GM12878 (cell line): Measurements from ENCODE around the gene OTOR. TPM values are rescaled to one million over a fixed set of nuclear protein-coding genes. Genes with fewer than 3 reads are reported as not detected.

Experiments
- ATAC-seq: fragments of 200-7000 bp; cut with Tn5 transposase; 3 replicates; pipeline ENCODE4 v1.9.1; 2020; ENCODE audit warnings: mild to moderate bottlenecking, moderate library complexity
- BruUV-seq: library from RNA; stranded (reverse); fragments of 400-500 nt; replicated peaks from 2 replicates; lab custom pipeline; 2021; lab: Mats Ljungman, UMichigan
- CTCF ChIA-PET: fragments of 300-600 bp; sonication (Branson Sonifier 250); formaldehyde crosslinking; extraction: SDS; loops from one replicate; lab custom pipeline; 2021; ENCODE audit warnings: inconsistent platforms; lab: Yijun Ruan, JAX
- POLR2A ChIA-PET: fragments of 350-600 bp; formaldehyde crosslinking; extraction: SDS; loops from one replicate; lab custom pipeline; 2021; ENCODE audit warnings: inconsistent platforms; lab: Charles Lee
- RAD21 ChIA-PET: fragments of 300-600 bp; sonication (Branson Sonifier 250); formaldehyde crosslinking; loops from one replicate; lab custom pipeline; 2023; ENCODE audit warnings: antibody characterized with exemption; ENCODE audit not compliant: unreplicated experiment; lab: Charles Lee
- SMC1A ChIA-PET: fragments of 300-600 bp; sonication (Branson Sonifier 250); formaldehyde crosslinking; loops from one replicate; lab custom pipeline; 2023; ENCODE audit not compliant: unreplicated experiment, uncharacterized antibody; lab: Charles Lee
- DNase-seq: peaks from one replicate; pipeline ENCODE4 v3.0.0-alpha.2; 2011; ENCODE audit warnings: low read depth, low spot score
- FAIRE-seq: peaks from 3 replicates; lab custom pipeline; 2011; peaks lifted over from hg19 to GRCh38; lab: Jason Lieb, UNC
- H2AFZ ChIP-seq: 2 replicates; pipeline ENCODE4 v1.6.0; 2011; ENCODE audit warnings: low read depth, low read length, control low read depth; ENCODE audit not compliant: control insufficient read depth
- H3K27ac ChIP-seq: 2 replicates; pipeline ENCODE4 v1.5.1; 2011; ENCODE audit warnings: control low read depth; ENCODE audit not compliant: control insufficient read depth, insufficient read depth
- H3K27me3 ChIP-seq, 2 experiments: replicated peaks in 1 of 2; 2 replicates each; pipeline versions ENCODE4 v1.6.0 to v1.6.1; 2011; ENCODE audit warnings: low read length in 1 of 2; ENCODE audit not compliant: control insufficient read depth in 2 of 2, insufficient read depth in 2 of 2
- H3K36me3 ChIP-seq, 2 experiments: 2 replicates each; pipeline ENCODE4 v1.5.1; 2011; ENCODE audit warnings: low read length in 1 of 2; ENCODE audit not compliant: control insufficient read depth in 2 of 2, insufficient read depth in 2 of 2
- H3K4me1 ChIP-seq: 2 replicates; pipeline ENCODE4 v1.6.1; 2011; ENCODE audit warnings: mild to moderate bottlenecking, low read length, moderate library complexity, mixed read lengths; ENCODE audit not compliant: control insufficient read depth, insufficient read depth
- H3K4me2 ChIP-seq: 2 replicates; pipeline ENCODE4 v1.6.0; 2011; ENCODE audit warnings: control low read depth; ENCODE audit not compliant: control insufficient read depth, insufficient read depth
- H3K4me3 ChIP-seq: fragments of 200-600 bp; sonication (generic); 2 replicates; pipeline ENCODE4 v1.5.1; 2016
- H3K79me2 ChIP-seq: 2 replicates; pipeline ENCODE4 v1.6.0; 2011; ENCODE audit warnings: low read length; ENCODE audit not compliant: control insufficient read depth, insufficient read depth
- H3K9ac ChIP-seq: 2 replicates; pipeline ENCODE4 v1.8.0; 2011; ENCODE audit warnings: low read length, control low read depth, mixed read lengths; ENCODE audit not compliant: control insufficient read depth, insufficient read depth
- H3K9me3 ChIP-seq: replicated peaks from 3 replicates; pipeline ENCODE4 v1.5.1; 2011; ENCODE audit warnings: mild to moderate bottlenecking, low read length; ENCODE audit not compliant: control insufficient read depth, insufficient read depth
- H4K20me1 ChIP-seq: 2 replicates; pipeline ENCODE4 v1.6.0; 2011; ENCODE audit not compliant: control insufficient read depth, insufficient read depth
- EZH2 ChIP-seq: IDR thresholded peaks from 2 replicates; pipeline ENCODE4 v1.6.1; 2012; ENCODE audit warnings: low read depth, mild to moderate bottlenecking, control low read depth, inconsistent platforms, low read length, borderline replicate concordance; ENCODE audit not compliant: control insufficient read depth
- IRF4 ChIP-seq: IDR thresholded peaks from 2 replicates; pipeline ENCODE4 v1.6.1; 2011; ENCODE audit warnings: low read depth, low read length
- NRF1 ChIP-seq: conservative IDR thresholded peaks from 2 replicates; pipeline ENCODE4 v1.6.1; 2011; ENCODE audit warnings: mild to moderate bottlenecking, low read depth, low read length, improper control_type of control experiment
- POLR2A ChIP-seq: IDR thresholded peaks from 2 replicates; pipeline ENCODE4 v1.6.1; 2011; ENCODE audit warnings: low read depth, mild to moderate bottlenecking, low read length
- RCOR1 ChIP-seq: conservative IDR thresholded peaks from 2 replicates; pipeline ENCODE4 v1.6.1; 2012; ENCODE audit warnings: low read depth, low read length, improper control_type of control experiment
- TAF1 ChIP-seq: IDR thresholded peaks from 2 replicates; pipeline ENCODE4 v1.6.1; 2011; ENCODE audit warnings: mild to moderate bottlenecking, low read depth, low read length, borderline replicate concordance
- WGBS: methylation state at CpG from one replicate; pipeline ENCODE4 v1.1.6; 2016; ENCODE audit warnings: low lambda C conversion rate; ENCODE audit not compliant: insufficient replicate concordance, insufficient coverage; ENCODE audit errors: missing lambda C conversion rate; 5-methylcytosine and 5-hydroxymethylcytosine counted together
- in situ Hi-C: fragments of 300-500 bp; cut with MboI; formaldehyde crosslinking; loops from 9 replicates; pipeline ENCODE4 v1.14.3; 2018; ENCODE audit warnings: mixed read lengths
- intact Hi-C: fragments of 100-400 bp; cut with micrococcal nuclease; formaldehyde crosslinking; loops from one replicate; pipeline ENCODE4 v1.14.2; 2022; ENCODE audit not compliant: unreplicated experiment
- polyA plus RNA-seq, 11 experiments: library from polyadenylated mRNA; depleted of rRNA in 4 of 11; unstranded in 6 of 11; stranded (reverse) in 5 of 11; fragments of >200 nt; fragmentation: Nextera tagmentation in 4 of 11; fragmentation: Illumina TruSeq in 1 of 11; extraction: Ambion mirVana in 4 of 11; extraction: Trizol in 1 of 11; gene quantifications; 1 replicate in 1 of 11; 2 replicates in 10 of 11; pipeline versions ENCODE4 v1.2.1 to v1.2.3, GENCODE V29; 2011 to 2016; ENCODE audit warnings: inconsistent platforms in 2 of 11, missing spikeins in 2 of 11, low read depth in 1 of 11
- total RNA-seq, 4 experiments: library from RNA; depleted of rRNA in 3 of 4; stranded (reverse); fragments of >200 nt in 3 of 4; fragmentation: Illumina TruSeq in 1 of 4; extraction: Trizol in 1 of 4; gene quantifications; 2 replicates each; pipeline versions ENCODE4 v1.2.1 to v1.2.3, GENCODE V29; 2013 to 2021
- TF ChIP-seq, protein P1 (sequence below): fragments of 450-650 bp; IDR thresholded peaks from 2 replicates; pipeline ENCODE4 v1.6.1; 2018; ENCODE audit warnings: borderline replicate concordance, mild to moderate bottlenecking; ENCODE audit not compliant: partially characterized antibody
- TF ChIP-seq, protein P2 (sequence below): fragments of 450-650 bp; IDR thresholded peaks from 2 replicates; pipeline ENCODE4 v1.6.1; 2018; ENCODE audit warnings: mild to moderate bottlenecking, low read depth, moderate library complexity; ENCODE audit not compliant: partially characterized antibody
- TF ChIP-seq, protein P3 (sequence below): fragments of 450-650 bp; IDR thresholded peaks from 2 replicates; pipeline ENCODE4 v1.6.1; 2017; ENCODE audit warnings: mild to moderate bottlenecking

The OTOR gene
- total and polyA plus RNA-seq, 10 of the 15 experiments (the other 5 are each of a cell fraction or from before 2014, with no cell fraction given): not detected

DNA sequence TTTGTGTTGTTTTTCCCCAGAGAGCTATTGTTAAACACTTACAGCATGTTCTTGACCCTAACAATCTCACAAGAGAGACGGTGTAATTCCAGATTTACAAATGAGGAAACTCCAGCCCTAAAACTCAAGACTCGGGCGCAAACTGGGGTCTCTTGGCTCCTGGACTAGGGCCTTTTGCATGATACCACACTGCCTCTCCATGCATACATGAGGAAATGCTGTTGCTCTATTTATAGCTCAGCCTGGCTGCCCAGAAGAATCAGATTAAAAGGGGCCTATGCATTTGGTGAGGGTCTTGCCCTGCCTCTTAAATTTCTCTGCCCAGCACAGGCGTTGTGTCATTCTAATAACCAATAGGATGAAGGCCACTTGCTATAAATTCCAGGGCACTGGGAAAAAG, 48.9 kb upstream of the OTOR start:
- Histone ChIP-seq H3K27me3 (peaks cover 0 to 3% of the 10 kb centered on the region in 2 experiments; a peak in 1 of 4 replicates), H3K9ac (no peak overlapping the region), H3K9me3 (no peaks in the 10 kb centered on the region), H3K27ac (no peak overlapping the region), H3K4me1 (no peaks in the 10 kb centered on the region), H3K79me2 (no peaks in the 10 kb centered on the region), H2AFZ (no peak overlapping the region), H3K4me2 (no peak overlapping the region), H3K36me3 (no peaks in the 10 kb centered on the region), H3K4me3 (no peak overlapping the region), H4K20me1 (no peaks in the 10 kb centered on the region)
- RAD21 ChIA-PET: no interaction called here
- WGBS: 22% methylated on average over 4 of the region's 4 CpGs
- no TSS peak for BruUV-seq
- SMC1A ChIA-PET: no interaction called here
- intact Hi-C loops: no loop called here
- POLR2A ChIA-PET: no interaction called here
- no peak for DNase-seq
- CTCF ChIA-PET: interaction anchor here (1.1 to 1.2 kb wide), 2 partner anchors 62 to 180 kb away, joined by 3 read pairs; no protein-coding TSS in a partner anchor
- in situ Hi-C loops: no loop called here
- TF ChIP-seq NRF1 (no peak), POLR2A (no peak), EZH2 (no peak), TAF1 (no peak), IRF4 (no peak), RCOR1 (no peak)
- TF ChIP-seq, protein P1, sequence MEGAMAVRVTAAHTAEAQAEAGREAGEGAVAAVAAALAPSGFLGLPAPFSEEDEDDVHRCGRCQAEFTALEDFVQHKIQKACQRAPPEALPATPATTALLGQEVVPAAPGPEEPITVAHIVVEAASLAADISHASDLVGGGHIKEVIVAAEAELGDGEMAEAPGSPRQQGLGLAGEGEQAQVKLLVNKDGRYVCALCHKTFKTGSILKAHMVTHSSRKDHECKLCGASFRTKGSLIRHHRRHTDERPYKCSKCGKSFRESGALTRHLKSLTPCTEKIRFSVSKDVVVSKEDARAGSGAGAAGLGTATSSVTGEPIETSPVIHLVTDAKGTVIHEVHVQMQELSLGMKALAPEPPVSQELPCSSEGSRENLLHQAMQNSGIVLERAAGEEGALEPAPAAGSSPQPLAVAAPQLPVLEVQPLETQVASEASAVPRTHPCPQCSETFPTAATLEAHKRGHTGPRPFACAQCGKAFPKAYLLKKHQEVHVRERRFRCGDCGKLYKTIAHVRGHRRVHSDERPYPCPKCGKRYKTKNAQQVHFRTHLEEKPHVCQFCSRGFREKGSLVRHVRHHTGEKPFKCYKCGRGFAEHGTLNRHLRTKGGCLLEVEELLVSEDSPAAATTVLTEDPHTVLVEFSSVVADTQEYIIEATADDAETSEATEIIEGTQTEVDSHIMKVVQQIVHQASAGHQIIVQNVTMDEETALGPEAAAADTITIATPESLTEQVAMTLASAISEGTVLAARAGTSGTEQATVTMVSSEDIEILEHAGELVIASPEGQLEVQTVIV: no peak
- TF ChIP-seq, protein P2, sequence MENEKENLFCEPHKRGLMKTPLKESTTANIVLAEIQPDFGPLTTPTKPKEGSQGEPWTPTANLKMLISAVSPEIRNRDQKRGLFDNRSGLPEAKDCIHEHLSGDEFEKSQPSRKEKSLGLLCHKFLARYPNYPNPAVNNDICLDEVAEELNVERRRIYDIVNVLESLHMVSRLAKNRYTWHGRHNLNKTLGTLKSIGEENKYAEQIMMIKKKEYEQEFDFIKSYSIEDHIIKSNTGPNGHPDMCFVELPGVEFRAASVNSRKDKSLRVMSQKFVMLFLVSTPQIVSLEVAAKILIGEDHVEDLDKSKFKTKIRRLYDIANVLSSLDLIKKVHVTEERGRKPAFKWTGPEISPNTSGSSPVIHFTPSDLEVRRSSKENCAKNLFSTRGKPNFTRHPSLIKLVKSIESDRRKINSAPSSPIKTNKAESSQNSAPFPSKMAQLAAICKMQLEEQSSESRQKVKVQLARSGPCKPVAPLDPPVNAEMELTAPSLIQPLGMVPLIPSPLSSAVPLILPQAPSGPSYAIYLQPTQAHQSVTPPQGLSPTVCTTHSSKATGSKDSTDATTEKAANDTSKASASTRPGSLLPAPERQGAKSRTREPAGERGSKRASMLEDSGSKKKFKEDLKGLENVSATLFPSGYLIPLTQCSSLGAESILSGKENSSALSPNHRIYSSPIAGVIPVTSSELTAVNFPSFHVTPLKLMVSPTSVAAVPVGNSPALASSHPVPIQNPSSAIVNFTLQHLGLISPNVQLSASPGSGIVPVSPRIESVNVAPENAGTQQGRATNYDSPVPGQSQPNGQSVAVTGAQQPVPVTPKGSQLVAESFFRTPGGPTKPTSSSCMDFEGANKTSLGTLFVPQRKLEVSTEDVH: no peak
- TF ChIP-seq, protein P3, sequence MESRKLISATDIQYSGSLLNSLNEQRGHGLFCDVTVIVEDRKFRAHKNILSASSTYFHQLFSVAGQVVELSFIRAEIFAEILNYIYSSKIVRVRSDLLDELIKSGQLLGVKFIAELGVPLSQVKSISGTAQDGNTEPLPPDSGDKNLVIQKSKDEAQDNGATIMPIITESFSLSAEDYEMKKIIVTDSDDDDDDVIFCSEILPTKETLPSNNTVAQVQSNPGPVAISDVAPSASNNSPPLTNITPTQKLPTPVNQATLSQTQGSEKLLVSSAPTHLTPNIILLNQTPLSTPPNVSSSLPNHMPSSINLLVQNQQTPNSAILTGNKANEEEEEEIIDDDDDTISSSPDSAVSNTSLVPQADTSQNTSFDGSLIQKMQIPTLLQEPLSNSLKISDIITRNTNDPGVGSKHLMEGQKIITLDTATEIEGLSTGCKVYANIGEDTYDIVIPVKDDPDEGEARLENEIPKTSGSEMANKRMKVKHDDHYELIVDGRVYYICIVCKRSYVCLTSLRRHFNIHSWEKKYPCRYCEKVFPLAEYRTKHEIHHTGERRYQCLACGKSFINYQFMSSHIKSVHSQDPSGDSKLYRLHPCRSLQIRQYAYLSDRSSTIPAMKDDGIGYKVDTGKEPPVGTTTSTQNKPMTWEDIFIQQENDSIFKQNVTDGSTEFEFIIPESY: no peak
- no peak for ATAC-seq
- FAIRE-seq: no peak
